GM21528 (cell line): ENCODE measurements around the gene GRIA1.
A peak's percentile ranks its signal among the peaks of the same experiment; 100 is the strongest.

Experiments used
- ATAC-seq: cut with Tn5 transposase; IDR thresholded peaks from one replicate; pipeline ENCODE4 v1.9.1; 2021; ENCODE audit warnings: mild to moderate bottlenecking, moderate library complexity; ENCODE audit not compliant: unreplicated experiment, low FRiP score

GRIA1 gene

DNA sequence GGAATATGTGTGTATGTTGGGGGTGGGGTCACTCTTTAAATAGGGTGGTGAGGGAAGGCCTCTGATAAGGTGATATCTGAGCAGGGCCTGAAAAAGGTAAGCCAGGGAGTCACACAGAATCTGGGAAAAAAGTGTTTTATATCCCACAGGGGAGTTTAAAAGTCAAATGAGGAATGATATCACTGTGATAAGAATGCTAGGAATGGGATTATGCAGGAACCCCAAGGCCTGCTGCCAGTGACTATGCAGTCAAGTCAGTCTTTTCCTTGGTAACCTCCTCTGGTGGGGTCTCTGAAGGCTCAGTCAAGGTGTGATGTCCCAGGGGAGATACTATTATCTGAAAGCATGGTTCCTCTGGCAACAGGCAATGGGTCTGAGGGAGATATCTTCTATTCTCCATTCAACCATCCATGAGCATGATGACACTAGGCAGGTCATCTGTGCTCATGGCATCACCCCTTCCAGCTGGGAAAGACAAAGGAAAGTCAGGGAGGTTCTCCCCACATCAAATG lies 53.5 kb downstream of the GRIA1 start:
- no peak for ATAC-seq

GRCh38 chr5:153544706-153545105 lies 54.2 kb downstream of the GRIA1 start:
- no peak for ATAC-seq

DNA sequence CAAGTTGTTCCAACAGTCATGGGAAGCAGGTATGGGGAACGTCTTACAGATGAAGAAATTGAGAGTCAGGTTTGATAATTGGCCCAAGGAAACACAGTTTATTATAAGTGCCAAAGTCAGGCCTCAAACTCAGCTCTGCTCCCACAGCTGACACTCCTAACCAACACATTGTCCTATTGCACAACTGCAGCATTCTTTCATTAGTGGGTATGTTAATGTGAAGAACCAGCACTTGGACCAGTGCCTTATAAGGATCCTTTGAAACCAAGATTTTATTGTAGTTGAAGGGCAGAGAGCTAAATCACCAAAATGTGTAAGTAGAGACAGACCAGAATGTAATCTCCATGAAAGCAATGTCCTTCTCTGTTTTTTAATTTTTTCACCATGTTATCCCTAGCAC lies 56.1 kb downstream of the GRIA1 start:
- ATAC-seq, result no peak

- no peak for ATAC-seq
Measured at GRCh38 chr5:153551537-153552079, 61.1 kb downstream of the GRIA1 start.

DNA sequence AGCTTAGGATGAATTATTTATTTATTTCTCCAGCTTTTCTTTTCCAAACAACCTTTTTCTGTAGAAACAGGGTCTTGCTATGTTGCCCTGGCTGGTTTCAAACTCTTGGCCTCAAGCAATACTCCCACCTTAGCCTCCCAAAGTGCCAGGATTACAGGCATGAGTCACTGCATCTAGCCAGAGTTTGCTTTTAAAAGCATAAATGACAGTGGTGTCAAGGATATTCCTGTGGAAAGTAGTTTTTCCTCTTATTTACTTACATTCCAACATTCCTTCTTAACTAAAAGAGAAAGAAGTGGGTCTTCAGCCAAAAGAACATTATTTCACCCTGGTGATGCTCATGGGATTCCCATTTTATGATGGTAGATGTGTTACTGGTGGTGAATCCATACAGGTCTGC lies 62.4 kb downstream of the GRIA1 start:
- no peak for ATAC-seq

- ATAC-seq, result no peak
Measured at GRCh38 chr5:153555420-153556114, 65.1 kb downstream of the GRIA1 start.

DNA sequence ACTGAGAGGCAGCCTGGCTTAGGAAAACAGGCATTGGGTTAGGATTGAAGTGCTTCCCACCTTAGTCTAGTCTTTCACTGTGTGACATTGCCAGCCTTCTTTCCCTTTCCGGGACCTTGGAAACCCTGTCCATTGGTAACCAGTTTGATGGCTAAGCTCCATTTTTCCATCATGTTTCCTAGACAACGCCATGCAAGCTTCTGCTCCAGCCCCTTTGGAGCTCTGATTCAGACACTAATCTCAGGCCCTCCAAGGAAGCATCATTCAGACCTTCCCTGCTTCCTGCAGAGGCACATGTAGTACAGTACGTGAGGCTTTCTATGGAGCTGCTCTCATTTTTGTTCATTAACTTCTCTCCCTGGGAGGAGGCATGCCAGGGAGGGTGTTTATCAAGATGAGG lies 68.5 kb downstream of the GRIA1 start:
- no peak for ATAC-seq

DNA sequence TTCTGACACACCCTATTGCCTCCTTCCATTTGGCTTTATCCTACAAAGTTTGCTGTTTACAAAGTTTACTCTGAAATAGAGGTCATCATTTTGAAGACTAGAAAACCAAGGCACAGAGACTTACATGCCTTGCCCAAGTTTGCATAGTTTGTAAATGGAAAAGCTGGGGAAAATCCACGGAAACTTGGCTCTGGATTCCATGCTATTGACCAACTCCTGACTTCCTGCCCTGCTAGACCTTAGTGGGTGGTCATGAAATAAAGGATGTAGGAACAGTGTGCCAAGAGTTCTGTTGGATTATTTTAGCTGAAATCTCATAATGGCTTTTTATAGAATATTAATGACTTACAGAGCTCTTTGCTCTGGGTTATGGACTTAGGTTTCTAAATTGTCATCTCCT lies 69.5 kb downstream of the GRIA1 start:
- no peak for ATAC-seq

DNA sequence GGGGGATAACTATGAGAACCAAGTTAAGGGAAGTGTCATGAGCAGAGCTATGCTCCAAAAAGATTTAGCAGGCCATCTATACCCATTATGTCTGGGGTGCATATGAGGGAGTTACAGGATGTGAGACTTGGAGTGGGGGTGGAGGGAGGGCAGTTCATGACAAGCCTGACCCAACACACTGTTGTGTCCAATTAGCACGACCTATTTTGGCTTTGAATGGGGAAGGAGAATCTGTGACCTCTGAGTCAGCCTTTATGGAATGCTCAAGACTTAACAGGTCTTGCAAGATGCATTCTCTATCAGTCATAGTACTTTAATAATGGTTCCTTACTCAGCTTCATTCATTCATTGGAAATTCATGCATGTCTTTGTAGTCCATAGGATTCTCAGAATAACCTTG lies 71.7 kb downstream of the GRIA1 start:
- no peak for ATAC-seq

- no peak for ATAC-seq
Measured at GRCh38 chr5:153565822-153566221, 75.4 kb downstream of the GRIA1 start.

- ATAC-seq, result no peak
Measured at GRCh38 chr5:153569036-153569435, 78.6 kb downstream of the GRIA1 start.

DNA sequence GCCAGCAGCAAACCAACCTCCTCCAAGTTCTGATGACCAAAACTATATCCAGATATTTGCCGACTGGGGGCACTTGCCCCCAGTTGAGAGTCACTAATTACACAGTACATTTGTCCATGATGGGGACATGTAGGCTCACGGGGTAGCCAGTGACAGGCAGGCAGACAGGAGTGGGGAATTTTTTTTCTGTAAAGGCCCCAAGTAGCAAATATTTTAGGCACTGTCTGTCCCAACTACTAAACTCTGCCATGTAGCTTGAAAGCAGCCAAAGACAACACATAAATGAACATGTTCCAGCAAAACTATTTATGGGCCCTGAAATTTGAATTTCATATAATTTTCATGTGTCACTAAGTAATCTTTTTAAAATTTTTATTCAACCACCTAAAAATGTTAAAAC lies 80.7 kb downstream of the GRIA1 start:
- no peak for ATAC-seq

GRCh38 chr5:153572411-153573145 lies 82.1 kb downstream of the GRIA1 start:
- ATAC-seq, result no peak

DNA sequence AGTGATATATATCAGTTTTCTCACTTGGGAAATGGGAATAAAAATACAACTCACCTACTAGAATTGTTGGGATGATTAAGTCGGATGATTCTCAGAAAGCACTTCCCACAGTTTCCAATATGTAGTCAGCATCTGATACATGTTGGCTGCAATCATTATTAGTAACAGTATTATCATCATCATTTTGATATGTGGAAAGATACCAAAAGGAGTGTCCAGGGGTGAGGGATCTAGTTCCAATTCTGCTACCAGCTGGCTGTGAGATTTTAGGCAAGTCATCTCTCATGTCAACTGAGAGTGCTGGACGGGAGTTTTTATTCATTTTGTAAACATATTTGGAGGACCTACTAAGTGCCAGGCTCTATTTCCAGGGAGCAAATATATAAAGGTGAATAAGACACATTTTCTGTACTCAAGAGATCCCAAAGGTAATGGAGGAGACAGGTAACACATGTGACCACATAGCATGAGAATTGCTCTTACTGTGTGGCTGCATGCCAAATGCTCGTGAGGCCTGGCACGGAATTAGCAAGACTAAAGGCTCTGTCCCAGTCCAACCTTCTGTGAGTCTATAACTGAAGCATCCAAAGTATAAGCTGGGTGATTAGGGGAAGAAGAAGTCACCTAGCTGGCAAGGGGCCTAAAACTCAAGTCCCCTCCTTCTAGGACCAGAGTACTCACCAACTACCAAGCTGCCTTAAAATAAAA lies 83.0 kb downstream of the GRIA1 start:
- ATAC-seq, result no peak

DNA sequence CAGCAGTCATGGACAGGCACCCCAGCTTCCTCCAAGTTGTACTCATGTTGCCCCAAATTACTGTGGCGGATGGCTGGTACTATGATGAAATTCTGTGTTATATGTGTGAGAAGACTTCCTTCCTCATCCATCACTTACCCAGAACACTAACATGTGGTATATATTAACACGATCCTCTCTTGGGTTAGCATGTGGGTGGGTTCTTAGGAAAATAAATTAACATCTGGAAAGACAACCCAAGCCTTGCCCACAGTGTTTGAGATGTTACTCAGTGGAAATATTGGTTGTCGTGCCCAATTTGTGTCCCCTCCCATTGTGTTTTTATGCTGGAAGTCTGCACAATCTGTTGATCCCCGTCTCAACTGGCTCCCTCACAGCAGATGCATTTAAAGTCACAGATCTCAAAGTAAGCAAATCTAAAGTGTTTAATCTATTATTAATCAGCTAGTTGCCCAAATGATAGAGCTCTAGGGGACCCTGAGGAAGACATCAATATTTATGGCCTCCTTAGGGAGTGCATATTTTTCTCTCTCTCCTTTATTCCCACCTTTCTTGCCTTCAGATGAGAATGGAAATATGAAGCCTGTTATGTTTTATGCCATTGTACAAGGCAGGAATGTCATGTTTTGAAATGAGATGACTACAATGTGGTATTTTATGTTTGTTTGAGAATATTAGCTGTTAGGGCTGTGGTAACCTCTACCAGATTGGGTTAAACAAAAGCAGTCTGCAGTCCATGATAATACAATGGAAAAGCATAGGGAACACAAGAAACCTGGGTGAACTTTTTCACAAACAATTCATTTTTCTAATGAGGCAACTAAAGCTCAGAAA lies 93.9 kb downstream of the GRIA1 start:
- no peak for ATAC-seq

DNA sequence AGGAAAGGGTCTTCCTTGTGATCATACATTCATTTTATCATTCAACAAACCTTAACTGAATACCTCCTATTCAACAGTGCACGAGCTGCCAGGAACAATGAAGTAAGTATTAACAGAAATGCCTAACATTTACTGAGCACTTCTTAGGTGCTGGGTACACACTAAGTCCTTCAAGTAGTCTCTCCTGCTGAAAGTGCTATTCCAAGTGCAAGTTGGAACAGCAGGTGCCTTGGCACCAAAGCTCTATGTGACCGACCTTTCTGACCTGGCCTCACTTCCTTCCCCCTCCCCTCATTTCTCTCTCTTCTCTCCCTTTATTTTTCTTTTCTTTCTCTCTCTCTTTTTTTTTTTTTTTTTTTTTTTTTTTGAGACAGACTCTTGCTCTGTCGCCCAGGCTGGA lies 94.5 kb downstream of the GRIA1 start:
- ATAC-seq, result no peak

DNA sequence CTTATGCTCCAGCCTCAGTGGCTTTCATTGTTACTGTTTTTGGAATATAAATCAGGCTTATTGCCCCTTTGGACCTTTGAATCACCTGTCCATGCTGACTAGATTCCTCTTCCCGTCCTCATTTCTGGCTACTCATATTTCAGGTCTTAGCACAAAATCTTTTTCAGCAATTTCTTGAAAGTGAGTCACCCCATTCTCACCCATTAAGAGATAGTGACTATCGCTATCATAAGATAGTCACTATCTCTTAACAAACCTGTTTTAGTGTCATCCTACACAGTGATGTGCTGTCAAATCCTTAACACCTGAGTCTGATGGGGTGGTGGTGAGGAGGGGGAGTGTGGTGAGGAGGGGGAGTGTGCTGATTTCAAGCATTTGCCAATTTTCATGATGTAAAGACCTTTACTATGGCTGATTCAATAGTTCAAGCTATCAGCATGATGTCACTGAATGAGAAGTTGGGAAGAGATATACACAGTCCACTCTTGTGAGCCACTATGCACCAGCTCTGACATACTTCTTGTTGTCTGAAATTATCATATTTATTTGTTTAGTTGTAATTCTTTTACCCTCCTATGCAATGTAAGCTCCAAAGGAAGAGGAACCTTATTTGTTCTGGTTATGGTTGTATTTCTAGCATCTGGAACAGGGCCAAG lies 95.3 kb downstream of the GRIA1 start:
- no peak for ATAC-seq

GRCh38 chr5:153592081-153592480 lies 101.6 kb downstream of the GRIA1 start:
- no peak for ATAC-seq

- ATAC-seq, result no peak
Measured at GRCh38 chr5:153594785-153595184, 104.3 kb downstream of the GRIA1 start.

DNA sequence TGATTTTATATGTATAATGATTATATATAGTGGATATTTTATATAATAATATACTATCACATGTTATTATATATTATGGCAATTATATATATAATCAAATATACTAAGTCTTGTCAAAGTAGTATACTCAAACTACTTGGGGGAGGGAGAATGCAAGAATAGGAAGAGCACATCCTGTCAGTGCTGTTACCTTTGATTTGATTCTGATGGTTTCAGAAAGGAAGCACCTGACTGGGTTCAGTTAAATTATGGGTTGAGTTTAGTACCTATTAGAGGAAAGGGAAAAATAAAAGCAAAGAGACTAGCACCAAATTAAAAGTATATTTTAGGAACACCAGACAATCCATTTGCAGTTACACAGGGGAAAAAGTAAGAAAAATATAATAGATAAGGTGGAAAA lies 107.6 kb downstream of the GRIA1 start:
- peak; percentile 61 for ATAC-seq
